Measurements from ENCODE around the gene DOHH. TPM values are rescaled to one million over a fixed set of nuclear protein-coding genes. Genes with fewer than 3 reads are reported as not detected.

The DOHH gene
- total and polyA plus RNA-seq, 4 donors, result 7.8 to 21.5 (median 19.3) TPM

GRCh38 chr19:3523361-3524077, 23.0 kb upstream of the DOHH start:
- ATAC-seq (ENCODE audit: insufficient read depth, low FRiP score), result no peak
- no peak for DNase-seq
- H3K9ac ChIP-seq (ENCODE audit: insufficient read depth in 1 of 2, low read length in 2 of 2), result no peak overlapping the region
- no peaks in the 10 kb centered on the region for H3K27me3 ChIP-seq (ENCODE audit: control insufficient read depth in 3 of 3, insufficient read depth in 3 of 3, low read length in 2 of 3)
- 92 to 94% methylated on average over 21 of the region's 21 CpGs for WGBS, 2 donors
- TF ChIP-seq CTCF (IDR thresholded peaks at IDR 0.05; ENCODE audit: control extremely low read depth, extremely low read depth), result no peak
- peaks cover 0 to 2% (median 0%) of the 10 kb centered on the region in 5 donors for H3K4me1 ChIP-seq (ENCODE audit: control insufficient read depth in 5 of 5, insufficient read depth in 5 of 5, low read length in 5 of 5)
- H3K4me3 ChIP-seq, result no peak overlapping the region
- no peak overlapping the region for H3K27ac ChIP-seq (ENCODE audit: low read depth in 1 of 2, low read length in 1 of 2)
- peaks cover 0 to 1% (median 0%) of the 10 kb centered on the region in 4 donors for H3K9me3 ChIP-seq (ENCODE audit: control insufficient read depth in 4 of 4, insufficient read depth in 3 of 4, low read length in 3 of 4)
- peaks cover 3 to 59% (median 24%) of the 10 kb centered on the region in 4 donors for H3K36me3 ChIP-seq (ENCODE audit: control insufficient read depth in 4 of 4, insufficient read depth in 4 of 4, low read length in 4 of 4)

GRCh38 chr19:3522421-3523360, 22.2 kb upstream of the DOHH start:
- no peak overlapping the region for H3K4me3 ChIP-seq
- WGBS, 2 donors, result 94 to 96% methylated on average over 39 to 40 of the region's 40 CpGs
- H3K27me3 ChIP-seq (ENCODE audit: control insufficient read depth in 3 of 3, insufficient read depth in 3 of 3, low read length in 2 of 3), result no peaks in the 10 kb centered on the region
- DNase-seq, result no peak
- peaks cover 0 to 2% (median 0%) of the 10 kb centered on the region in 5 donors for H3K4me1 ChIP-seq (ENCODE audit: control insufficient read depth in 5 of 5, insufficient read depth in 5 of 5, low read length in 5 of 5)
- peaks cover 1 to 52% (median 22%) of the 10 kb centered on the region in 4 donors for H3K36me3 ChIP-seq (ENCODE audit: control insufficient read depth in 4 of 4, insufficient read depth in 4 of 4, low read length in 4 of 4)
- H3K9me3 ChIP-seq (ENCODE audit: control insufficient read depth in 4 of 4, insufficient read depth in 3 of 4, low read length in 3 of 4), result peaks cover 0 to 1% (median 0%) of the 10 kb centered on the region in 4 donors
- no peak overlapping the region for H3K27ac ChIP-seq (ENCODE audit: low read depth in 1 of 2, low read length in 1 of 2)
- no peak for ATAC-seq (ENCODE audit: insufficient read depth, low FRiP score)
- no peak overlapping the region for H3K9ac ChIP-seq (ENCODE audit: insufficient read depth in 1 of 2, low read length in 2 of 2)
- TF ChIP-seq CTCF (IDR thresholded peaks at IDR 0.05; ENCODE audit: control extremely low read depth, extremely low read depth), result no peak

DNA sequence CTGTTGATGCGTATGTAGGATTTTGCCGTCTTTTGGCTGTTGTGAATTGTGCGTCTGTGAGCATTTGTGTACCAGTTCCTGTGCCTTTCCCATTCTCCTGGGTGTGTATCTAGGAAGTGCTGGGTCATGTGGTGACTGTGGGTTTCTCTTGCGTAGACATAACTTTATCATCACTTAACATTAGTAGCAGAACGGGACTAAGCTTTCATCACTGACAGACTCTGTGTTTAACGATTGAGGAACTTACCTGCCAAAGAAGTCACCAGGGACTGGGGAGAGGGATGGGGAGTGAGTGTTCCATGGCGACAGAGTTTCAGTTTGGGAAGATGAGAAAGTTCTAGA, 20.6 kb upstream of the DOHH start:
- WGBS, 2 donors, result 68 to 77% methylated on average over 7 of the region's 7 CpGs
- DNase-seq, result no peak
- H3K27me3 ChIP-seq (ENCODE audit: control insufficient read depth in 3 of 3, insufficient read depth in 3 of 3, low read length in 2 of 3), result no peaks in the 10 kb centered on the region
- H3K9me3 ChIP-seq (ENCODE audit: control insufficient read depth in 4 of 4, insufficient read depth in 3 of 4, low read length in 3 of 4), result peaks cover 0 to 1% (median 0%) of the 10 kb centered on the region in 4 donors
- peaks cover 0 to 7% (median 2%) of the 10 kb centered on the region in 5 donors for H3K4me1 ChIP-seq (ENCODE audit: control insufficient read depth in 5 of 5, insufficient read depth in 5 of 5, low read length in 5 of 5)
- ATAC-seq (ENCODE audit: insufficient read depth, low FRiP score), result no peak
- H3K4me3 ChIP-seq, result no peak overlapping the region
- no peak for TF ChIP-seq CTCF (IDR thresholded peaks at IDR 0.05; ENCODE audit: control extremely low read depth, extremely low read depth)
- H3K27ac ChIP-seq (ENCODE audit: low read depth in 1 of 2, low read length in 1 of 2), result no peak overlapping the region
- H3K36me3 ChIP-seq (ENCODE audit: control insufficient read depth in 4 of 4, insufficient read depth in 4 of 4, low read length in 4 of 4), result peaks cover 0 to 35% (median 16%) of the 10 kb centered on the region in 4 donors
- H3K9ac ChIP-seq (ENCODE audit: insufficient read depth in 1 of 2, low read length in 2 of 2), result no peak overlapping the region
